Ascending aorta (tissue), 2 donors: ENCODE measurements around the gene METTL9. TPM values are rescaled to one million over a fixed set of nuclear protein-coding genes. Genes with fewer than 3 reads are reported as not detected.
A peak's percentile ranks its signal among the peaks of the same experiment; 100 is the strongest.
"Not testable (repeated sequence)": the region's sequence is repeated elsewhere in the genome, so short reads cannot be mapped to it uniquely, and the experiment has no call there.

Experiments used
- DNase-seq, 2 donors: peaks; one replicate each; pipeline ENCODE4 v3.0.0-alpha.2; 2019; ENCODE audit warnings: low spot score in 2 of 2
- H3K27ac ChIP-seq, 2 donors: fragments of 200-600 bp; sonication (generic); one replicate each; pipeline ENCODE4 v1.5.1; 2016 to 2017; ENCODE audit warnings: mild to moderate bottlenecking in 1 of 2
- H3K27me3 ChIP-seq: fragments of 200-600 bp; sonication (generic); one replicate; pipeline ENCODE4 v1.5.1; 2017
- H3K36me3 ChIP-seq, 2 donors: fragments of 200-600 bp; sonication (generic); one replicate each; pipeline ENCODE4 v1.5.1; 2016
- H3K4me1 ChIP-seq, 2 donors: fragments of 200-600 bp; sonication (generic); one replicate each; pipeline ENCODE4 v1.5.1; 2016 to 2017; ENCODE audit warnings: mild to moderate bottlenecking in 1 of 2
- H3K4me3 ChIP-seq, 2 donors: fragments of 200-600 bp; sonication (generic); one replicate each; pipeline ENCODE4 v1.5.1; 2016 to 2017; ENCODE audit warnings: mild to moderate bottlenecking in 1 of 2
- H3K9me3 ChIP-seq, 2 donors: fragments of 200-600 bp; sonication (generic); one replicate each; pipeline ENCODE4 v1.5.1; 2016
- CTCF ChIP-seq, 3 experiments: fragments of 200-600 bp in 2 of 3; fragments of 450-650 bp in 1 of 3; sonication (generic) in 2 of 3; IDR thresholded peaks; one replicate each; pipeline ENCODE4 v1.5.1; 2016 to 2019; ENCODE audit warnings: antibody characterized with exemption in 3 of 3, mild to moderate bottlenecking in 1 of 3, moderate library complexity in 1 of 3
- intact Hi-C: fragments of 100-400 bp; cut with DNase I; formaldehyde crosslinking; loops from one replicate; pipeline ENCODE4 v1.15.1; 2023
- total RNA-seq: library from RNA; depleted of rRNA; stranded (reverse); fragments of >200 nt; gene quantifications from one replicate; pipeline ENCODE4 v1.1.0, GENCODE V29; 2016

The METTL9 gene
- total RNA-seq, 1 donor from 2014 or later: 168 TPM

- Histone ChIP-seq H3K4me1 (no peaks in the 10 kb centered on the region), H3K27ac (no peak overlapping the region), H3K4me3 (no peak overlapping the region), H3K27me3 (no peaks in the 10 kb centered on the region), H3K36me3 (no peaks in the 10 kb centered on the region), H3K9me3 (no peaks in the 10 kb centered on the region)
- intact Hi-C loops: loop anchor here (5.0 kb wide), 1 partner anchor 126 kb away; no protein-coding TSS in a partner anchor
- TF ChIP-seq CTCF (IDR thresholded peaks at IDR 0.05): no peak
- DNase-seq: peak in 1 of 2 donors; percentile 53
Measured at GRCh38 chr16:21580807-21581206, 18.6 kb upstream of the METTL9 start.

- no peaks in the 10 kb centered on the region for H3K9me3 ChIP-seq
- no peaks in the 10 kb centered on the region for H3K4me1 ChIP-seq
- H3K36me3 ChIP-seq: no peaks in the 10 kb centered on the region
- no peak overlapping the region for H3K4me3 ChIP-seq
- TF ChIP-seq CTCF (IDR thresholded peaks at IDR 0.05): no peak
- H3K27me3 ChIP-seq: no peaks in the 10 kb centered on the region
- H3K27ac ChIP-seq: no peak overlapping the region
- intact Hi-C loops: loop anchor here (1.0 to 5.0 kb wide), 2 partner anchors 55 to 122 kb away; no protein-coding TSS in a partner anchor
- DNase-seq: no peak
Measured at GRCh38 chr16:21584817-21585216, 14.6 kb upstream of the METTL9 start.

- intact Hi-C loops, H3K27ac ChIP-seq, DNase-seq, H3K4me1 ChIP-seq, H3K36me3 ChIP-seq, H3K27me3 ChIP-seq, H3K4me3 ChIP-seq, H3K9me3 ChIP-seq: not testable (repeated sequence)
Measured at GRCh38 chr16:21588593-21588992, 10.8 kb upstream of the METTL9 start.

- no peak overlapping the region for H3K27ac ChIP-seq
- intact Hi-C loops: no loop called here
- no peak for TF ChIP-seq CTCF (IDR thresholded peaks at IDR 0.05)
Measured at GRCh38 chr16:21589551-21589950, 9.8 kb upstream of the METTL9 start.

GRCh38 chr16:21590287-21590686, 9.1 kb upstream of the METTL9 start:
- no peaks in the 10 kb centered on the region for H3K27me3 ChIP-seq
- no peak overlapping the region for H3K4me3 ChIP-seq
- H3K36me3 ChIP-seq: no peaks in the 10 kb centered on the region
- H3K27ac ChIP-seq: no peak overlapping the region
- no peak for DNase-seq
- no peaks in the 10 kb centered on the region for H3K9me3 ChIP-seq
- TF ChIP-seq CTCF (IDR thresholded peaks at IDR 0.05): no peak
- no peaks in the 10 kb centered on the region for H3K4me1 ChIP-seq
- intact Hi-C loops: no loop called here

More at GRCh38 chr16:21589551-21589950, 9.8 kb upstream of the METTL9 start:
- no peaks in the 10 kb centered on the region for H3K9me3 ChIP-seq
- H3K27me3 ChIP-seq: no peaks in the 10 kb centered on the region
- no peak overlapping the region for H3K4me3 ChIP-seq
- no peak for DNase-seq
- H3K4me1 ChIP-seq: no peaks in the 10 kb centered on the region
- no peaks in the 10 kb centered on the region for H3K36me3 ChIP-seq

- intact Hi-C loops: no loop called here
- Histone ChIP-seq H3K27me3 (no peaks in the 10 kb centered on the region), H3K36me3 (no peaks in the 10 kb centered on the region), H3K9me3 (no peaks in the 10 kb centered on the region), H3K27ac (no peak overlapping the region), H3K4me1 (no peaks in the 10 kb centered on the region), H3K4me3 (no peak overlapping the region)
- no peak for TF ChIP-seq CTCF (IDR thresholded peaks at IDR 0.05)
- DNase-seq: no peak
Measured at GRCh38 chr16:21590796-21591195, 8.6 kb upstream of the METTL9 start.
